T-helper 22 cell (primary cell): ENCODE measurements around the gene TSNAX.

Experiments used
- DNase-seq: peaks from one replicate; pipeline ENCODE4 v3.0.0-alpha.2; 2020; ENCODE audit warnings: low read depth

The TSNAX gene

DNA sequence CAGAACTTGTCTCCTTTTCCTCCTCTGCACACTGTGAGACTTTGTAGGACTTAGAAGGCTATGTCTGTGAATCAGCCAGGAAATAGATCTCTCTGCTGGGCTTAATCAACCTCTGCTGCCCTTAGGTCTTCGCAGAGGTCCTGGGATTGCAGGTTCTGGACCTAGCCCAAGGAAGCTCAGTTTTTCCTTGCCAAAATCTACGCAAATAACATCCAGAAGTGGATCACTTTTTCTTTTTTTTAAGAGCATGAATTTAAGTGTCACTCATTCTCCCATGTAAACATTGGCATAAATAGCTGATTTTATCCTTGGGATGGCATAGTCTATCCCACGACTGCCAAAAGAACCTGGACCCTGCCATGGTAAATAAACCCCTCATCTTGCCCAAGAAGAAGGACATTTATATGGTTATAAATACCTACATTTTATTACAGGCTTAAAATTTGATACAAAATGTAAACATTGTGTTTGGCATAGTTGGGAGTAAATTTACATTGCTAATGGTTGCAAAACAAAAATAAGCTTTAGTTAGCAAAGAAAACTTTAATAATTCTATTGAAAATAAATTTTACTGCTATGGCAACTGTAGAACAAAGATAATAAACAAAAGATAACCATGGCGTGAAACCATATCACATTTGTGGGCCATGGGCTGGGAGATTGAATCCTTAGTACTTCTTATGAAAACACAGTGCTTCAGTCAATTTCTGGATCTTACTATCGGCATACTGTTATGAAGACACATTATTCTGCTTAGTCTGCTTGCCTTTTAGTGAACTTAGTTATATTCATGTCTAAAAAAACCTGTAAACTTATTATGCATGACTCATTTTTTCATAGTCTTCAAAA lies 73.6 kb downstream of the TSNAX start:
- DNase-seq, result no peak

DNA sequence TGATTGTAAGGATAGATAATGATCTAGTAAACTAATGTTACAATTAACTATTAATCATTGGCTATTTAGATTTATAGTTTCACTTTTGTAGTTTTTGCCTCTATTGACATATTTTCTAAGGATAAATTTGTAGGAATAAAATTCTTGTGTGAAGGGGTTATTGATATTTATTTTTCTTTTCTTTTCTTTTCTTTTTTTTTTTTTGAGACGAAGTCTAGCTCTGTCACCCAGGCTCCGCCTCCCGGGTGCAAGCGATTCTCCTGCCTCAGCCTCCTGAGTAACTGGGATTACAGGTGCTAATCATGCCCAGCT lies 74.2 kb downstream of the TSNAX start:
- DNase-seq, result no peak

DNA sequence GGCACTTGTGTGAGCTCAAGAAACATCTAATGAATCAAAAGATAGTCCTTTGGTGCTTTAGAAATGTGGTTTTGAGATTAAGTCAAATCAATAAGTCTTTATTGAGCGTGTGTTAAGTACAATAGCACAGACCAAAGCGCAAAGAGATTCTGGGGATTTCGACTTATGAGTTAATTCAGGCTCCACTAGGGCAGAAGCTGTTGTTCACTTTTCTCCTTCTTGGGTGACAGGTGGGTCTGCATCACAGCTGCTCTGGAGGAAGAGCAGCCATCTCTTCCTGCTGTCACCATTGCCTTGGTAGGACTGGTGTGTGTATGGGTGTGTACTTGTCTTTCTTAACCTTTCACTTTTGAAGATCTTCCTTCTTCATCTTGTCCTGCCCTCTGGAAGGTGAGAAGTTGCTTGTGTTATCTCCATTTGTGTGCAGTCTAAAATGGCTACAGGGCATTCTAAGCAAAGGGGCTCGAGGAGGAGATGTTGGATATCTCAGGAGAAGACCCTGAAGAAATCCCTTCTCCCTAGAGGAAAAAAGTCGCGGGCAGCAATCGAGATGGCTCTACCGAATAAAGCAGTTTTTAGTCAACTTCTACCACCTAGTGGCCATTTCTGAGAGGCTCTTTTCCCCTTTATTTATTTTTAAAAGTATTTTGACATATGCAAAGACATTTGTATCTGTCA lies 75.3 kb downstream of the TSNAX start:
- DNase-seq, result no peak

DNA sequence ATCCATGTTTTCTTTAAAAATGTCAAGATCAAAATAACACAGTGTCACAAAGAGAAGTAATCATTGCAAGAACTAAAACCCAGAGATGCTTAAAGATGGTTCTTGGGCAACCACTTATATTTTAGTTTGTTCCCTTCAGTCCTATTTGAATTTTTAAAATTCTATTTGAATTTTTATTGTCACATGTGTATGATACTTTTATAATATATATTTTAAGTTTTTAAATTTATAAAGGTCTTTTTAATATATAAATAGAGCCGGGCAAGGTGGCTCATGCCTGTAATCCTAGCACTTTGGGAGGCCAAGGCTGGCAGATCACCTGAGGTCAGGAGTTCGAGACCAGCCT lies 75.8 kb downstream of the TSNAX start:
- no peak for DNase-seq

DNA sequence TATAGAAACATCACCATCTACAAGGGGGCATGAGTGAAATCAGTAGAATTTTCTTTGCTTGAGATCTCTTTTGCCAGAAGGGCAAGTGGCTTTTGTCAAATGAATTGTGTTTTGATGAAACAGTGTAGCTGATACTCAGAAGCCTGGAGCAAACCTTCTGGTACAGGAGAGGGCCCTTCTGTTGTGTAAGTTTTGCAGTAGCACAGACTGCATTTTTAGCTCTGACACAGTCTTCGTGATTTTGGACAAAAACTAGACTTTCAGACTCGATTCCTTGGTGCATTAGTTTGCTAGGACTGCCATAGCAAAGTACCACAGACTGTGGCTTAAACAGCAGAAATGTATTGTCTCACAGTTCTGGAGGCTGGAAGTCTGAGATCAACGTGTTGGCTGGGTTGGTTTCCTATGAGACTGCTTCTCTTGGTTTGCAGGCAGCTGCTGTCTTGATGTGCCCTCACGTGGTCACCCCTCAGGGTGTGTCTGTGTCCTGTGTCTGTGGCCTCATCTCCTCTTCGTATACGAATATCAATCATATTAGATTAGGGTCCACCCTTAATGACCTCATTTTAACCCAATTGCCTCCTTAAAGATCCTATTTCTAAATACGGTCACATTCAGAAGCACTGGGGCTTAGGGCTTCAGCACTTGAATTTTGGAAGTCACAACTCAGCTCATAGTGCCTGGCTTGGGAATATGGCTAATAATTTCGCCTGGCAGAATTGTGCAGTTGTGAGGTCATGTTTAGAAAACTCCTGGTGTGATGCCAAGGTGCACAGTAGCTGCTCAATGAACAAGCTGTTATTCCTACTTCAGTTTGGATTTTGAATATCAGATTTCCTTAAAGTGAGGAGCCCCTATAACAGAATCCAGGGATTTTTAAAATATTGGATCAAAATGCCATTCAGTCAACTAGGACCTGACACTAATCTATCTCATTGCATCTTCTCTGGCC lies 77.0 kb downstream of the TSNAX start:
- DNase-seq, result no peak

DNA sequence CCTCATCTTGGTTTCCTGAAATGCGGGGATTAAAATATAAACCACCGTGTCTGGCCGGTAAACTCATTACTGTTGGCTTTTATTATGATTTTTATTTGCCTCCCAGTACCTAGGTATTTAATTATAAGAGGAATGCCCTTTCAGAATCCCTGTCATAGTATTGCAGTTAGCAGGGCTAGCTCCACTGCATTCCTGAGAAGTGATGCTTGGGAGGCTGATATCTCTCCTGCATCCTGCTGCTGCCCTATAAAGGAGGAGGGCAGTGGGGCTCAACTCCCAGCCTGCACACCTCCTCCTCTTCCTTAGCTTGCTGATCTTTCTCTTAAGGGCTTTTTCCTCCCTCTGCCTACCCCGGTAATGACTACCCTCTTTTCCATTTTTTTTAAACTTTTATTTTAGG lies 78.2 kb downstream of the TSNAX start:
- no peak for DNase-seq

DNA sequence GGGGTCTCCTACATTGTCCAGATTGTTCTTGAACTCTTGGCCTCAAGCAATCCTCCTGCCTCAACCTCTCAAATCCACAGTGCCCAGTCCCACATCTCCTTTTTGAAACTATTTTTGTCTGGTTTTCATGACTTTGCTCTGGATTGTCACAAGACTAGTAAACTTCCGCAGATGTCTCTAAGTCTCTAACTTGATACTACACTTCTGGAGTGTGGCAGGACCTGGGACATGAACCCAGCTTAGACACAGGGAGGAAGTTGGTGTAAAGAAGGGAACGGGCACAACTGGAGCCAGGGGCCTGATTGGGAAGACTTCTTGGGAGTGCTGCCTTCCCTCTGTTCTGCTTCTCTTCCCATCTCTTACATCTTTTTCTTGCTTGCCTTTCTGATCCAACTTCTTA lies 81.9 kb downstream of the TSNAX start:
- DNase-seq, result no peak

DNA sequence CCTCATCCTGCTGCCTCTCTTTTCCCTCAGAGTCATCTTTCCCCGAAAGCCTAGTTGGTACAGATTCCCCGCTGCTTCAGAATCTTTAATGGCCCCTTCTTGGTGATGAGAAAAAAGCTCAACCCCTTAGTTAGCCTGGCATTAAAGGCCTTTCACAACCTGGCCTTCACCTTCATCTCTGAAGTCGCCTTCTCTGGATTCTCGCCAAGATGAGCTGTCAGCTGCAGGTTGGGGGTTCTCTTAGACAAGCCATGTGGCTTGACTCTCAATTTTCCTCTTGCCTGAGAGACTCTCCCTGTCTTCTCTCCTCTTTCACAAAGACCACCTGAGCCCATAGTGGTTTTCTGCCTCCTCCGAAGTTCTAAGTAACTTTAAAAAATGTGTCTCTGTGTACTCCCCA lies 82.6 kb downstream of the TSNAX start:
- no peak for DNase-seq

DNA sequence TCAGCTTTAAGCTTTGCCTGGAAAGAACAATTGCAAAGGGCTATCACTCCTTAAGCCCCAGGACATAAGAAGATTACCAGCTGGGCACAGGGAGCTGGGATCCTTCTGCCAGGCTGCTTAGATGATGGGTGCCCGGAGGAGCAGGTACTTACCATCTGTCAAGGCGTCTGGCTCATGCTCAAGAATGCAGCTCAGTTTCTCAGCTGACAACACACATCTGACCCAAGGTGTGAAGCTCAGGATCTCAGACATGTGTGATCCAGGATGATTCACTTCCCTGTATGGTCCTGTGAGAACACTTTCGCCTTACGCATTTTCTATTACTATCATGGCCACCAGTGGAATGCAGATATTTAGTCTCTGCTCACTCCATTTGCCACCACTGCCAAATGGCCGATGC lies 83.4 kb downstream of the TSNAX start:
- DNase-seq, result no peak

DNA sequence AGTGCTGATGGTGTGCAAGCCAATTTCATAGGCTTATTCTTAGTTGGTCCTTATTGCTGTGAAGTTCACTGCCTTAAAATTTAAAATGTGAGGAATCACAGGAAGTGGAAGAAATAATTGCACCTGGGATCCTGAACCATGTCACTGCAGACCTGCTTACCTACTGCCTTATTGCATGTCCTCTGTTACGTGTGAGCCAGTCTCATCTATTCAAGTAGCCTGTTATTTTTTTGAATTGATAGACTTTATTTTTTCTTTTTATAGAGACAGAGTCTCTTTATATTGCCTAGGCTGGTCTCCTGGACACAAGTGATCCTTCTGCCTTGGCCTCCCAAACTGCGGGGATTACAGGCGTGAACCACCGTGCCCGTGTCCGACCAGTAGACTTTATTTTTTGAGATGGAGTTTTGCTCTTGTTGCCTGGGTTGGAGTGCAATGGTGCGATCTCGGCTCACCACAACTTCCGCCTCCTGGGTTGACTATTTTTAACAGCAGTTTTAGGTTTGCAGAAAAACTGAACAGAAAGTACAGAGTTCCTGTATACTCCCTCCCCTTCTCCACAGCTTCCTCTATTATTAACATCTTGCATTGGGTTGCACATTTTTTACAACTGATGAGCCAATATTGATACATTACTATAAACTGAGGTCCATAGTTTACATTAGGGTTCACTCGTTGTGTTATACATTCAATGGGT lies 84.1 kb downstream of the TSNAX start:
- DNase-seq, result peak; percentile 6

DNA sequence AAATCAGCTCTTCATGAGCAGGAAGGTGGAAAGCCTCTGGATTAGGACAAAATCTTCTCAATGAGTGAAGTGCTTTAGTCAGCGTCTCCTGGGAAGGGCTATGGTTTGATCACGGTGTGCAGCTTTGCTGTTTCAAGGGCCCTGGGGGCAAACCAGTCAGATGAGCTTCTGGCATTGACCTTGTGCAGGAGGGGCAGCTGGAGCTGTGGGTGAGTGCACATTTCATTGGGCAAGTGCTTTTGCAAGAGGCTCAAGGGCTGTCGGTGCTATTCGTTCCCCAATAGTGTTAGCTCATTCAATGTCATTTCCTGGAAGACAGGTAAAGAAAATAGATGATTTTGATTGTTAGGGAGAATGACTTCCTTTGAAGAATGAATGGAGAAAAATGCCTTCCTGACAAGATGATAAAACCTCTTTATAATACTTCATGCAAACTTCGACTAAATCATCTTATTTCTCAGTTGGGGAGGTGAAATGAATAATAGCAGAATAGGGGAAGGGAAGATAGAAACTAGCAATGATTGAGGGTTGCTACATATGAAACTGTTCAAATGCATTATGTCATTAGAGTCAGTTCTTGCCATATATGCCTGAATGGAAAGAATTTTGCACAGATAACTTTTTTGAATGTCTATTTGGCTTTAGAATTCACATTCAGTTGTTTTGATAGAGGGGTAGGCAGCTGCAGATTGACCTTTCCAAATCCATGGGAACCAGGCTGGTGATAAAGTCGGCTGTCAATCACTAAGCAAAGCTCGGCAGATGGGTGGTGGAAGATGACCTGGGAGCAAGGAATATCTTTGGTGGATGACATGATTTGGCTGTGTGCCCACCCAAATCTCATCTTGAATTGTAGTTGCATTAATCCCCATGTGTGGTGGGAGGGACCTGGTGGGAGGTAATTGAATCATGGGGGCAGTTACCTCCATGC lies 85.2 kb downstream of the TSNAX start:
- no peak for DNase-seq
